ENCODE measurements around the gene KRAS. TPM values are rescaled to one million over a fixed set of nuclear protein-coding genes. Genes with fewer than 3 reads are reported as not detected.

The KRAS gene
- total and polyA plus RNA-seq, 5 donors = 5.1 to 18.4 (median 14.5) TPM

DNA sequence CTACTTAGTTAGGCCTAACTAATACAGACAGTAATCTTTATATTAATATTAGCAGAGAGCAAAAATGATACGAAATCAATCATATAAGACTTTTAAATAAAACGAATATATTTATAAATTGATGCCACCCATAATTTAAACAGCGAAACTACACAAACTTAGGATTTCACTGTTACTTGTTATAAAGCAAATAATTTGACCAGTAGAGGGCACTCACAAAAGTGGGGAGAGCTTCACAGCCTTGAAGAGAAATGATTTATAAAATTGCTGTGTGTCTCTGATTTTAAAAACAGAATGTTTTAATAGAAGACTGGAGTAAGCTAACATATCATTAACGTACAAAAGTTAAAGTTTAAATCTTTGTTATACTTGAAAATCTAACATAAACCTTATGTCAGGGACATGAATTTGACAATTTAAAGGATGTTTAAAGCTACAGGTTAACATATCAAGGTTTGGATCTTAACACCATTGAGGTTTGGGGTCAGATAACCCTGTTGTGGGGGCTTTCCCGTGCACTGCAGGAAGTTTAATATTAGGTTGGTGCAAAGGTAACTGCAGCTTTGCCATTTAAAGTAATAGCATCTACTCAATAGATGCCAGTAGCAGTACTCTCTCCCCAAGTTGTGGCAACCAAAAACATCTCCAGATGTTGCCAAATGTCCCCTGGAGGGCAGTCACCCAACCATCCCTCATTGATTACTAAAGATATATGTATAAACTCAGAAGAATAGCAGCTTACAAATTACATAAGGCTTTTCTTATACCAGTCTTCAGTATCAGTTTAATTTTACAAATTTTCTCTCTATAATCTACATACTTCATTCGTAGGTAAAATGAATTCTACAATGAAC, 9.3 kb downstream of the KRAS start:
- intact Hi-C loops (cut with DNase I) = no loop called here
- WGBS = 45% methylated on average over 6 of the region's 6 CpGs
- Histone ChIP-seq H3K4me3 (ENCODE audit: low read length) (no peak overlapping the region), H3K4me1 (ENCODE audit: control insufficient read depth, insufficient read depth, low read length) (no peaks in the 10 kb centered on the region), H3K27me3 (ENCODE audit: control insufficient read depth, insufficient read depth) (no peaks in the 10 kb centered on the region), H3K9me3 (ENCODE audit: control insufficient read depth, low read length) (no peaks in the 10 kb centered on the region), H3K27ac (ENCODE audit: low read length) (no peak overlapping the region)
- ATAC-seq (no peak), DNase-seq (no peak)

DNA sequence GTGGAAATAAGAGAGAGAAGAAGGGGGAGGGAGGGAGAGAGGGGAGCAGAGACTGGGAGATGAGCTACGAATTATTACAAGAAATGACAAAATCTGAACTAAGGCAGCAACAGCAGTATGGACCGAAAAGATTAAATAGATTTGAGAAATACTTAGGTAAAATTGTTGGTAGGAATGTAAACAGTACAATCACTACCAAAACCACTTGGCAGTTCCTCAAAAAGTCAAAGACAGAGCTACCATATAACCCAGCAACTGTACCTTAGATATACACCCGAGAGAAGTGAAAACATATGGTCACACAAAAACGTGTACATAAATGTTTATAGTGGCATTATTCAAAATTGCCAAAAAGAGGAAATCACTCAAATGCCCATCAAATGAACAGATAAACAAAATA, 14.1 kb downstream of the KRAS start:
- H3K27ac ChIP-seq (ENCODE audit: low read length) = no peak overlapping the region
- H3K4me1 ChIP-seq (ENCODE audit: control insufficient read depth, insufficient read depth, low read length) = no peaks in the 10 kb centered on the region
- DNase-seq (no peak), ATAC-seq (no peak)
- intact Hi-C loops (cut with DNase I) = no loop called here
- no peaks in the 10 kb centered on the region for H3K9me3 ChIP-seq (ENCODE audit: control insufficient read depth, low read length)
- WGBS = 88% methylated on average over 4 of the region's 4 CpGs
- H3K27me3 ChIP-seq (ENCODE audit: control insufficient read depth, insufficient read depth) = no peaks in the 10 kb centered on the region
- no peak overlapping the region for H3K4me3 ChIP-seq (ENCODE audit: low read length)

DNA sequence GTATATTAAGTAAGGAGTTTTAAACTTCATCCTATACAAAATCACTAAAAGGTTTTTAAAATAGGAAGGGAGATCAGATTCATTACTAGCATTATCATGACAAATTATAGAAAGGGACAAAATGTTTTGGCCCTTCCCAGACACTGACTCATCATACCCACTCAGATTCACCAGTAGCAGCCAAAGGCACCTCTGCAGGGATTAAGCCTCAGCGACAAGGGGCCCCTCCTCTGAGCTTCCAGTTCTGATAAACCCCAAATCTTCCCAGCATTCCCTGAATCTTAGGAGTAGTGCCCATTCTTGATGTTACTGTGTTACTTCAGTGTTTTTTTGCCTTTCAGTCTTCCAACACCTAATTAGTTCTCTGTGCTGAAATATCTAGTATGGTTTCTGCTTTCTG, 14.5 kb downstream of the KRAS start:
- no peak overlapping the region for H3K4me3 ChIP-seq (ENCODE audit: low read length)
- H3K27ac ChIP-seq (ENCODE audit: low read length) = no peak overlapping the region
- H3K27me3 ChIP-seq (ENCODE audit: control insufficient read depth, insufficient read depth) = no peaks in the 10 kb centered on the region
- DNase-seq = peak; percentile 29 to 61 (median 49)
- no peaks in the 10 kb centered on the region for H3K4me1 ChIP-seq (ENCODE audit: control insufficient read depth, insufficient read depth, low read length)
- H3K9me3 ChIP-seq (ENCODE audit: control insufficient read depth, low read length) = no peaks in the 10 kb centered on the region
- 40% methylated on average over 1 of the region's 1 CpG for WGBS
- intact Hi-C loops (cut with DNase I) = no loop called here
- peak; percentile 74 to 87 for ATAC-seq

DNA sequence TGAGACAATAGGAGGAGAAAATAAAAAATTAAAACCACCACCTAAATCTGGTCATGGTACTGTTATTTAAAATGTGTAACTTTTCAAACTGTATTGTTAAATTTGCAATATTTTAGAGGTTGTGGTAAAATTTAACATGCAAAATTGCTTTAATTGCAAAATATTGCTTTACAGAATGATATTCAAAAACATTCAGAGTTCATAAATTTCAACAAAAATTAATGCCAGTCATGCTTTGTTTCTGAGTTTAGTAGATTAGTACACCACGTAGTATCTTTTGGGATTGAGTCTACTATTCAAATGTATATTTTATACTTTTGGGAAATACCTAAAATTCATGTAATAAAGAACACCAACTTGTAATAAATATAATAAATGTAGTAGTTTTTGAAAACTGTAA, 37.4 kb downstream of the KRAS start:
- no peak overlapping the region for H3K27ac ChIP-seq (ENCODE audit: low read length)
- ATAC-seq (no peak), DNase-seq (no peak)
- no peaks in the 10 kb centered on the region for H3K27me3 ChIP-seq (ENCODE audit: control insufficient read depth, insufficient read depth)
- WGBS = 95% methylated on average over 1 of the region's 1 CpG
- H3K9me3 ChIP-seq (ENCODE audit: control insufficient read depth, low read length) = no peaks in the 10 kb centered on the region
- no peak overlapping the region for H3K4me3 ChIP-seq (ENCODE audit: low read length)
- H3K4me1 ChIP-seq (ENCODE audit: control insufficient read depth, insufficient read depth, low read length) = no peaks in the 10 kb centered on the region
- intact Hi-C loops (cut with DNase I) = no loop called here

DNA sequence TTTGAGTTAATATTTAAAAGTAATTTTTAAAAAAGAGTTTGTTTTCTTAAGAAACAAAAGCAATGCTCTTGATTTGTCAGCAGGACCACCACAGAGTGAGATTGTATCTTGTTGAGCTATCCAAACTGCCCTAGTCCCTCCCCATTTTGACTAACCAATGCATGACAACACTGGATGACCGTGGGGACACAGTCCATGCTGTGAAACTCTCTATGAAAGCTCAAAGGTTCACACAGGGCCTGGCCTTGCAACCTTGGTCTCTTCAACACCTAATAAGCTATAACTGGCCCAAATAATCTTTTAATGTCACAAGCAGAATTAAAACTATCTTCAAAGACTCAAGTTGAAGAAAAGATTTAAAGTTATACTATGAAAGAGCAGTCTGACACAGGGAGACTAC, 42.2 kb downstream of the KRAS start:
- intact Hi-C loops (cut with DNase I) = no loop called here

DNA sequence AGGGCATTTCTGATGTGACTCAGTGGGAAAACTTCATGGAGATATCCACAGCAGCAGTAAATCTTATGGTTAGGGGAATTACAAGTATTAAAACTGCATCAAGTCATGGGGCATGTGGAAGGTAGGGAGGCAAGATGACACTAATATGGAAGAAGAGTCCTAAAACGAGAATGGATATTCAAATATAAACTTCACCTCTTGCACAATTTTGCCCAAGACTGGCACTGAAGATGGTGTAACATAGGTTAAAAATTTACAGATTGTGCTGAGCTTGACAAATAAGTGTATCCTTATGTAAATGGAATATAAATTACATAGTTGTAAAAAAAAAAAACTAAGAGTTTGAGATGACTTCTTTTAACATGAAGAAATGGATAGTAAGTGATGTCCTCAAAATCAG, 42.9 kb downstream of the KRAS start:
- ATAC-seq (no peak), DNase-seq (no peak)
- no peaks in the 10 kb centered on the region for H3K27me3 ChIP-seq (ENCODE audit: control insufficient read depth, insufficient read depth)
- no peaks in the 10 kb centered on the region for H3K9me3 ChIP-seq (ENCODE audit: control insufficient read depth, low read length)
- no peak overlapping the region for H3K4me3 ChIP-seq (ENCODE audit: low read length)
- H3K4me1 ChIP-seq (ENCODE audit: control insufficient read depth, insufficient read depth, low read length) = no peaks in the 10 kb centered on the region
- no peak overlapping the region for H3K27ac ChIP-seq (ENCODE audit: low read length)
- intact Hi-C loops (cut with DNase I) = no loop called here
- 79% methylated on average over 1 of the region's 1 CpG for WGBS

More for the DNA sequence above, 42.2 kb downstream of the KRAS start:
- no peaks in the 10 kb centered on the region for H3K4me1 ChIP-seq (ENCODE audit: control insufficient read depth, insufficient read depth, low read length)
- DNase-seq (no peak), ATAC-seq (no peak)
- no peaks in the 10 kb centered on the region for H3K9me3 ChIP-seq (ENCODE audit: control insufficient read depth, low read length)
- H3K27me3 ChIP-seq (ENCODE audit: control insufficient read depth, insufficient read depth) = no peaks in the 10 kb centered on the region
- H3K27ac ChIP-seq (ENCODE audit: low read length) = no peak overlapping the region
- WGBS = 72% methylated on average over 1 of the region's 1 CpG
- no peak overlapping the region for H3K4me3 ChIP-seq (ENCODE audit: low read length)

DNA sequence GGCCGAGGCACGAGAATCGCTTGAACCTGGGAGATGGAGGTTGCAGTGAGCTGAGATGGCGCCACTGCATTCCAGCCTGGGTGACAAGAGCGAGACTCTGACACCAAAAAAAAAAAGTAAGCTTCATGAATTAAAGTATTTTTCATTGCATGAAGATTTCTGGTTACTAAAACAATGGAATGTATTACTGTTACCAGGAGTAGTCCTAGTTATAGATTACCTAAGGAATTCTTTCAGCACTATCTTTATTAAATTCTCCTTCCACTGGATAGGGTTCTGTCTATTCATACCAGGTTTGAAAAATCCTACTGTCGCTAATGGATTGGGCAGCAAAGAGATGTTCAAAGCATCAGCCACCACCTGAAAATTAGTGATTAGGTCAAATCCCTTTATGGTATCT, 43.3 kb downstream of the KRAS start:
- 98% methylated on average over 6 of the region's 6 CpGs for WGBS
- Histone ChIP-seq H3K4me1 (ENCODE audit: control insufficient read depth, insufficient read depth, low read length) (no peaks in the 10 kb centered on the region), H3K4me3 (ENCODE audit: low read length) (no peak overlapping the region), H3K9me3 (ENCODE audit: control insufficient read depth, low read length) (no peaks in the 10 kb centered on the region), H3K27ac (ENCODE audit: low read length) (no peak overlapping the region), H3K27me3 (ENCODE audit: control insufficient read depth, insufficient read depth) (no peaks in the 10 kb centered on the region)
- ATAC-seq (no peak), DNase-seq (no peak)
- intact Hi-C loops (cut with DNase I) = no loop called here

DNA sequence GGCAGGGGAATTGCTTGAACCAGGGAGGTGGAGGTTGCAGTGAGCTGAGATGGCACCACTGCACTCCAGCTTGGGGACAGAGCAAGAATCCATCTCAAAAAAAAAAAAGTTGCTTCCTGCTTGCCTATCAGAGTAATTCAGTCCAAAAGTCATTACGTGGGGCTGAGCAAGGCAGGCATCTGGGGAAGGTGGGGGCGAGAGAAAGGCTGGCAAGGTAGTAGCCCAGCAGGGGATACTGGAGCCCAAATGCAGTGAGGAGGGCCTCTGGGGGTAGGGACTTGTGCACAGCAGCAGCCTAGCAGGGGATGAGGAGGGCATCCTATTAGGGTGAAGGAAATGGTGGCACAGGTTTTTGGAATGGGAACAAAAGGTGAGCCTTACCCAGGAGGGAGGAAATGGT, 48.6 kb downstream of the KRAS start:
- WGBS = 81% methylated on average over 2 of the region's 2 CpGs
- H3K4me3 ChIP-seq (ENCODE audit: low read length) = no peak overlapping the region
- H3K27ac ChIP-seq (ENCODE audit: low read length) = no peak overlapping the region
- intact Hi-C loops (cut with DNase I) = no loop called here
- ATAC-seq (peak in 1 of 2 donors; percentile 22), DNase-seq (no peak)
- no peaks in the 10 kb centered on the region for H3K9me3 ChIP-seq (ENCODE audit: control insufficient read depth, low read length)
- H3K27me3 ChIP-seq (ENCODE audit: control insufficient read depth, insufficient read depth) = no peaks in the 10 kb centered on the region
- H3K4me1 ChIP-seq (ENCODE audit: control insufficient read depth, insufficient read depth, low read length) = peaks cover 3% of the 10 kb centered on the region

DNA sequence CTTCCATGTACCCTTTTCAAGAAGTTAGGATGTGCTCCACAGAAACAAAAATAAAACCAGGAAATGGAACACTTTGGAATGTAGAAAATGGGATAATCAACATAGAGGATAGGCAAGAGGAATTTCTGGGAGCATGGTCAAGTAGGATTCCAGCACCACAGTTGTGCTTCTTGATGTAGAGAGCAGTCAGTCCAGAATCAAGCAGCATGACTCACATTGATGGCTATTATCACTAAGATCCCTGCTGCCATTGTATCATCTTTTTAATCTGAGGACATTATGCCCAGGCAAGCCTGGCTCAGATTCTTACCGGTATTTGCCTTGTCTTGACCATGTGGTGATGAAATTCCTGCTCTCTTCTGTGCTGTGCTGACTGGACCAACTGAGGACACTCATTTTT, 50.0 kb downstream of the KRAS start:
- no peak overlapping the region for H3K4me3 ChIP-seq (ENCODE audit: low read length)
- DNase-seq = no peak
- ATAC-seq = no peak
- 86% methylated on average over 1 of the region's 1 CpG for WGBS
- no peak overlapping the region for H3K27ac ChIP-seq (ENCODE audit: low read length)
- no peaks in the 10 kb centered on the region for H3K27me3 ChIP-seq (ENCODE audit: control insufficient read depth, insufficient read depth)
- intact Hi-C loops (cut with DNase I) = no loop called here
- peaks cover 3% of the 10 kb centered on the region for H3K4me1 ChIP-seq (ENCODE audit: control insufficient read depth, insufficient read depth, low read length)
- no peaks in the 10 kb centered on the region for H3K9me3 ChIP-seq (ENCODE audit: control insufficient read depth, low read length)

DNA sequence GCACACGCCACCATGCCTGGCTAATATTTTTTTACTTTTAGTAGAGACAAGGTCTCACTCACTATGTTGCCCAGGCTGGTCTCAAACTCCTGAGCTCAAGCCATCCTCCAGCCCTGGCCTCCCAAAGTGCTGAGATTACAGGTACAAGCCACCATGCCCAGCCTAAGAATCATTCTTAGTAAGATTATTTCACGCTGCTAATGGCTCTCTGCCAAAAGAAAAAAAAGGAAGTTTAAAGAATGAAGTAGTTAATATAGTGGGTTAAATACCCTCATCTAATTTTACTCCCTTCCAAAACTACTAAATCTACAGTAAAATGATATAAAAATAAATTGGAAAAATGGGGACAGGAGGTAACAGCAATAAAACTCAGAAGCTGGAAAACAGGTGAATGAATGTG, 53.1 kb downstream of the KRAS start:
- Histone ChIP-seq H3K9me3 (ENCODE audit: control insufficient read depth, low read length) (no peaks in the 10 kb centered on the region), H3K27me3 (ENCODE audit: control insufficient read depth, insufficient read depth) (no peaks in the 10 kb centered on the region), H3K27ac (ENCODE audit: low read length) (no peak overlapping the region), H3K4me1 (ENCODE audit: control insufficient read depth, insufficient read depth, low read length) (peaks cover 3% of the 10 kb centered on the region), H3K4me3 (ENCODE audit: low read length) (no peak overlapping the region)
- intact Hi-C loops (cut with DNase I) = no loop called here
- DNase-seq (no peak), ATAC-seq (no peak)
- 66% methylated on average over 2 of the region's 2 CpGs for WGBS

DNA sequence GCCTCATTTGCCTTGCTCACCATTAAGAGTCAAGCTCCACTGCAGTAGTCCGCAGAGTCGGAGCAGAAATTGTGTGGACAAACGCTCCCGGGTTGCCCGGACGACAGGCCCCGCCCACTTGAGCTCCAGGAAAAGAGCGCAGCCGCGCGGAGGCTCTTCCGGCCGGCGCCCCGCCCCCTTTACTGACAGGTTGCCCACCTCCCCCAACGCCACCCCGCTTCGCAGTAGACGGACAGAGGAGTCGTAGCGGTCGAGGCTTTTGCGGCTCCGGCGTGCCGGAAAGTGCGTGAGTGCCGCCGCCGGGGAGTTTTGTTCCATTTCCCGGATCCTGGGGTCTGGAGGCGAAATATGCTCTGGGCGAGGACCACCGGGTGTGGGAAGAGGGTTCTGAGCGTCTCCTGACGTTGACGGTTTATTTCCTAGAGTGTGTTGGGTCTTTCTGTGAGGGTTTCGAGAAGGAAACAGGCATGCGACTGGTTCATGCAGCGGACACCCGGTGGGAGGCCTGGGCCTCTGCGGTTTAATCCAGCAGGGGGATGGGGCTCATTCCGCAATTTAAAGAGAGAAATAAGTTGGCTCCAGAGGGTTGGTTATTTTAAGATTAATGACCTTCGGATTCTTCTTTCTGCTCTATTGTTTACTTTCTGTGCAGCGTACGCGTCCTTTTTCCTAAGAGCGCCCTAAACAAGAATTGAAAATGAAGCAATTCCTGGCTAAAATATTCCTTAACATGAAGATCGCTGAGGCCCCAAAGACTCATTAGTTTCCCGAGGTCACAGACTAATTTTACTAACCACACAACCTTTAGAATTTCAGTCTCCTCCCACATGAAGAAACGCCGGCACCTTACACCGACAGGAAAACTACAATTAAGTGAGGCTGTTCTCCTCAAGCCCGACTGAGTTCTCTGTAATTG, 55.4 kb downstream of the KRAS start, which contains the start of the genes DNAI7 and ETFRF1:
TSS of gene DNAI7 (minus strand) at position 105 of the 916 bp plus-strand sequence. CDS start at position 23, 82 bp downstream.
TSS of gene ETFRF1 (plus strand) at position 182 of the 916 bp plus-strand sequence. CDS start 8,720 bp downstream, outside the sequence.
- DNase-seq (peak; percentile 99 to 100 (median 99)), ATAC-seq (peak; percentile 99)
- under 1% methylated on average over 54 of the region's 54 CpGs for WGBS
- Histone ChIP-seq H3K27me3 (ENCODE audit: control insufficient read depth, insufficient read depth) (no peaks in the 10 kb centered on the region), H3K4me1 (ENCODE audit: control insufficient read depth, insufficient read depth, low read length) (no peaks in the 10 kb centered on the region), H3K4me3 (ENCODE audit: low read length) (peak within 1 kb of the TSS; percentile 74), H3K9me3 (ENCODE audit: control insufficient read depth, low read length) (no peaks in the 10 kb centered on the region), H3K27ac (ENCODE audit: low read length) (peak within 1 kb of the TSS; percentile 94)
- intact Hi-C loops (cut with DNase I) = no loop called here

Measured in right cardiac atrium (tissue), 5 donors.